Keratinocyte (primary cell): ENCODE data around the gene ANKRD24. TPM values are rescaled to one million over a fixed set of nuclear protein-coding genes. Genes with fewer than 3 reads are reported as not detected.
"Not testable (repeated sequence)": the region's sequence is repeated elsewhere in the genome, so short reads cannot be mapped to it uniquely, and the experiment has no call there.

Source experiments
- DNase-seq: peaks from one replicate; pipeline ENCODE4 v3.0.0-alpha.2; 2011; ENCODE audit warnings: low read depth, missing footprints, low spot score
- FAIRE-seq: peaks from 2 replicates; lab custom pipeline; 2011; peaks lifted over from hg19 to GRCh38; lab: Jason Lieb, UNC
- H2AFZ ChIP-seq: 2 replicates; pipeline ENCODE4 v1.6.0; 2012; ENCODE audit warnings: low read length, control low read depth, inconsistent platforms; ENCODE audit not compliant: control insufficient read depth
- H3K27ac ChIP-seq: 2 replicates; pipeline ENCODE4 v1.5.1; 2011; ENCODE audit warnings: low read length; ENCODE audit not compliant: control insufficient read depth, insufficient read depth
- H3K27me3 ChIP-seq: 3 replicates; pipeline ENCODE4 v1.6.0; 2011; ENCODE audit warnings: low read length; ENCODE audit not compliant: control insufficient read depth, insufficient read depth; ENCODE audit errors: extremely low read depth
- H3K36me3 ChIP-seq, 2 experiments: 2 replicates in 1 of 2; 3 replicates in 1 of 2; pipeline ENCODE4 v1.5.1; 2011; ENCODE audit warnings: low read length in 2 of 2, mild to moderate bottlenecking in 1 of 2; ENCODE audit not compliant: control insufficient read depth in 2 of 2, insufficient read depth in 2 of 2; ENCODE audit errors: extremely low read depth in 1 of 2
- H3K4me1 ChIP-seq: 3 replicates; pipeline ENCODE4 v1.5.1; 2011; ENCODE audit warnings: low read length; ENCODE audit not compliant: control insufficient read depth, insufficient read depth; ENCODE audit errors: extremely low read depth
- H3K4me2 ChIP-seq: 3 replicates; pipeline ENCODE4 v1.6.0; 2011; ENCODE audit warnings: low read depth, low read length; ENCODE audit not compliant: control insufficient read depth, insufficient read depth; ENCODE audit errors: extremely low read depth
- H3K4me3 ChIP-seq, 3 experiments: fragments of 200-600 bp in 1 of 3; sonication (generic) in 1 of 3; 2 replicates in 2 of 3; 3 replicates in 1 of 3; pipeline ENCODE4 v1.5.1; 2011 to 2016; ENCODE audit warnings: low read length in 3 of 3, mild to moderate bottlenecking in 3 of 3, control low read depth in 2 of 3, inconsistent platforms in 1 of 3, low read depth in 1 of 3, mixed read lengths in 1 of 3, mixed run types in 1 of 3, moderate library complexity in 1 of 3; ENCODE audit not compliant: control insufficient read depth in 2 of 3, insufficient read depth in 2 of 3; ENCODE audit errors: extremely low read depth in 1 of 3
- H3K79me2 ChIP-seq: 2 replicates; pipeline ENCODE4 v1.6.0; 2012; ENCODE audit warnings: low read length; ENCODE audit not compliant: control insufficient read depth, insufficient read depth
- H3K9ac ChIP-seq: 3 replicates; pipeline ENCODE4 v1.6.0; 2011; ENCODE audit warnings: low read length; ENCODE audit not compliant: control insufficient read depth, insufficient read depth; ENCODE audit errors: extremely low read depth
- H3K9me1 ChIP-seq: 3 replicates; pipeline ENCODE4 v1.6.0; 2011; ENCODE audit warnings: low read length; ENCODE audit not compliant: control insufficient read depth, insufficient read depth; ENCODE audit errors: extremely low read depth
- H3K9me3 ChIP-seq: 2 replicates; pipeline ENCODE4 v1.5.1; 2012; ENCODE audit warnings: low read depth, low read length; ENCODE audit not compliant: control insufficient read depth
- H4K20me1 ChIP-seq: 3 replicates; pipeline ENCODE4 v1.6.0; 2011; ENCODE audit warnings: low read length; ENCODE audit not compliant: control insufficient read depth, insufficient read depth; ENCODE audit errors: extremely low read depth
- EZH2 ChIP-seq: IDR thresholded peaks from one replicate; pipeline ENCODE4 v1.6.1; 2012; ENCODE audit warnings: inconsistent platforms, mild to moderate bottlenecking, low read length, moderate library complexity
- dilution Hi-C: fragments of 300-500 bp; cut with MboI; formaldehyde crosslinking; loops from one replicate; pipeline ENCODE4 v1.7.0; 2020; ENCODE audit warnings: low sequenced_read_pairs; ENCODE audit not compliant: extremely low pct_ligation_motif_present
- polyA minus RNA-seq, 3 experiments: library from RNA; depleted of rRNA, polyadenylated mRNA; stranded (reverse); fragments of >200 nt; gene quantifications; 1 replicate in 1 of 3; 2 replicates in 1 of 3; 3 replicates in 1 of 3; pipeline ENCODE4 v1.2.3, GENCODE V29; 2011
- polyA plus RNA-seq, 5 experiments: library from polyadenylated mRNA; depleted of rRNA in 3 of 5; stranded (reverse) in 3 of 5; stranded (forward) in 1 of 5; unstranded in 1 of 5; fragments of >200 nt; gene quantifications; 1 replicate in 1 of 5; 2 replicates in 3 of 5; 3 replicates in 1 of 5; pipeline versions ENCODE4 v1.2.1 to v1.2.3, GENCODE V29; 2011 to 2012; ENCODE audit warnings: missing spikeins in 2 of 5, low read depth in 1 of 5, low replicate concordance in 1 of 5
- TF ChIP-seq, protein P1 (sequence below), 3 experiments: IDR thresholded peaks in 1 of 3; conservative IDR thresholded peaks in 1 of 3; optimal IDR thresholded peaks in 1 of 3; 2 replicates in 2 of 3; 3 replicates in 1 of 3; pipeline versions ENCODE3 to v1.5.1; 2011; ENCODE audit warnings: low read length in 3 of 3, mild to moderate bottlenecking in 3 of 3, moderate library complexity in 2 of 3, control low read depth in 1 of 3, inconsistent platforms in 1 of 3; ENCODE audit not compliant: insufficient read depth in 2 of 3; ENCODE audit errors: extremely low read depth in 1 of 3

The ANKRD24 gene
- polyA plus RNA-seq, result 0.02 to 0.15 TPM (median 0.07 TPM) in 3 replicates
- polyA plus RNA-seq (2011; ENCODE audit: low read depth), result 0.09 TPM
- 0.02 and 0.25 TPM in 2 replicates for polyA plus RNA-seq (2011; cell fraction: cytosol; rRNA removed)
- polyA plus RNA-seq (2011; cell fraction: nucleus; rRNA removed), result 0.35 and 0.36 TPM in 2 replicates
- polyA plus RNA-seq (2012; ENCODE audit: low replicate concordance), result 0.04 and 0.10 TPM in 2 replicates
- not detected in 3 replicates for polyA minus RNA-seq
- polyA minus RNA-seq (2011; cell fraction: cytosol; rRNA and poly(A)+ RNA removed), result not detected
- polyA minus RNA-seq (2011; cell fraction: nucleus; rRNA and poly(A)+ RNA removed), result not detected in 2 replicates

DNA sequence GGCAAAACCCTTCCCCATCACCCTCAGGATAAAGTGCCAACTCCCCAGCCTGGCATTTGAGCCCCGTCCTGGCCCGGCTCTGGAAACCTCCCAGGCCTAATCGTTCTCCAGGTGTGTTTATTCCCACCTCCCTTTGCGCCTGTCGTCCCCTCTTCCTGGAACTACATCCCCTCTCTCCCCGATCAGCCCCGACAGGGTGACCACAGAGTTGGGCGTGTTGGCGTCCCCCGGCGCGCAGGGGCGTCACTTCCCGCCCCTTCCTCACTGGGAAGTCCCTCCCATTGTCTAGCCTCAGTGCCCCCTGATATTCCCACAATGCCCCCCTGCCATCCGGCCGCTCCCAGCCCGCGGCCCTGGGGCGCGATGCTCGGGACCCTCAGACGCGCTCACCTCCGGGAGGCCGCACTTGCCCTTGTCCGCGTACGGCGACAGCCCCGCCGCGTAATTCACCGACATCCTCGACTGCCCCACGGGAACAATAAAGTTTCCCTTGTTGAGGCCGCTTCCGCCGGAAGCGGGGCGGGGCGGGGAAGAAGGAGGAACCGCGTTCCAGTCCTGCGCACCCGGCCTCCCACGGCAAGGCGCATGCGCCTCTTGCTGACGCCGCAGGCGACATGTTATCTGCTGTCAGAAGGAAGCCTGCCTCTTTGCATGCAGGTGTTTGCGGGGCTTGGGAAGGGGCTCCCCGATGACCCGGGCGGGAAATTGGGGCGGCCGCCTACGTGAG lies at the start of gene ANKRD24, which contains the start of gene SIRT6:
TSS of gene ANKRD24 (plus strand) at position 606 of the 727 bp plus-strand sequence. CDS start 3,737 bp downstream, outside the sequence.
TSS of gene SIRT6 (minus strand) at position 480 of the 727 bp plus-strand sequence. CDS start at position 456, 24 bp downstream.
- Histone ChIP-seq H2AFZ (peak within 1 kb of the TSS; percentile 93), H3K9me1 (no peaks in the 10 kb centered on the region), H3K4me1 (peaks cover 14% of the 10 kb centered on the region), H4K20me1 (no peaks in the 10 kb centered on the region), H3K4me2 (peak within 1 kb of the TSS; percentile 89), H3K27me3 (no peaks in the 10 kb centered on the region), H3K9ac (peak within 1 kb of the TSS; percentile 94), H3K4me3 (peak within 1 kb of the TSS; percentile 95 to 96 (median 96)), H3K79me2 (peaks cover 15% of the 10 kb centered on the region), H3K36me3 (peaks cover 12% of the 10 kb centered on the region in 2 experiments), H3K9me3 (no peaks in the 10 kb centered on the region), H3K27ac (peak within 1 kb of the TSS; percentile 80)
- DNase-seq (peak; percentile 69), FAIRE-seq (no peak)
- TF ChIP-seq, protein P1, sequence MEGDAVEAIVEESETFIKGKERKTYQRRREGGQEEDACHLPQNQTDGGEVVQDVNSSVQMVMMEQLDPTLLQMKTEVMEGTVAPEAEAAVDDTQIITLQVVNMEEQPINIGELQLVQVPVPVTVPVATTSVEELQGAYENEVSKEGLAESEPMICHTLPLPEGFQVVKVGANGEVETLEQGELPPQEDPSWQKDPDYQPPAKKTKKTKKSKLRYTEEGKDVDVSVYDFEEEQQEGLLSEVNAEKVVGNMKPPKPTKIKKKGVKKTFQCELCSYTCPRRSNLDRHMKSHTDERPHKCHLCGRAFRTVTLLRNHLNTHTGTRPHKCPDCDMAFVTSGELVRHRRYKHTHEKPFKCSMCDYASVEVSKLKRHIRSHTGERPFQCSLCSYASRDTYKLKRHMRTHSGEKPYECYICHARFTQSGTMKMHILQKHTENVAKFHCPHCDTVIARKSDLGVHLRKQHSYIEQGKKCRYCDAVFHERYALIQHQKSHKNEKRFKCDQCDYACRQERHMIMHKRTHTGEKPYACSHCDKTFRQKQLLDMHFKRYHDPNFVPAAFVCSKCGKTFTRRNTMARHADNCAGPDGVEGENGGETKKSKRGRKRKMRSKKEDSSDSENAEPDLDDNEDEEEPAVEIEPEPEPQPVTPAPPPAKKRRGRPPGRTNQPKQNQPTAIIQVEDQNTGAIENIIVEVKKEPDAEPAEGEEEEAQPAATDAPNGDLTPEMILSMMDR (optimal IDR thresholded peaks at IDR 0.05 in 1 of 3, IDR thresholded peaks at IDR 0.05 in 1 of 3, conservative IDR thresholded peaks at IDR 0.05 in 1 of 3; ENCODE audit: extremely low read depth in 1 of 3, insufficient read depth in 2 of 3, low read length in 3 of 3), result no peak
- no peak for TF ChIP-seq EZH2
- dilution Hi-C loops, result no loop called here

DNA sequence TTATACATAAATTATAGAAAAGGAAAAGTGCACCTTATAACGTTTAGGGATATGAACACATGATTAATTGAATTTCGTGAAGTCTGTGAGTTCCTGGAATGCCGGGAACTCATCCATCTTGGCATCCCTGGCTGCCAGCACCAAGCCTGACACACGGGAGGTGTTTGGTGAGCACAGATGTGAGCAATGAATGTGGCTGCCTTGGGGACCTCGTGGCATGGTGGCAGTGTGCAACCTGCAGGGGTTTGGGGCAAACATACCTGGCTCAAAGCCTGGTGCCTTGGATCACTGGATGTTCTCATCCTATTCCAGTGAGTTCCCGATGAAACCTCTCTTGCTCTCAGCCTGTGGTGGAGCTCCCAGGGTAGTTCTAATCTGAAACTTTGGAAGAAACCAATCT lies 48.1 kb upstream of the ANKRD24 start:
- Histone ChIP-seq H3K4me1 (peaks cover 15% of the 10 kb centered on the region), H2AFZ (peak overlapping the region; percentile 27), H3K79me2 (no peaks in the 10 kb centered on the region), H3K9ac (no peak overlapping the region), H4K20me1 (no peaks in the 10 kb centered on the region), H3K4me3 (no peak overlapping the region), H3K4me2 (no peak overlapping the region), H3K9me3 (no peaks in the 10 kb centered on the region), H3K27me3 (no peaks in the 10 kb centered on the region), H3K27ac (no peak overlapping the region), H3K9me1 (no peaks in the 10 kb centered on the region), H3K36me3 (no peaks in the 10 kb centered on the region)
- no peak for FAIRE-seq
- no peak for DNase-seq
- dilution Hi-C loops, result no loop called here
- no peak for TF ChIP-seq EZH2

DNA sequence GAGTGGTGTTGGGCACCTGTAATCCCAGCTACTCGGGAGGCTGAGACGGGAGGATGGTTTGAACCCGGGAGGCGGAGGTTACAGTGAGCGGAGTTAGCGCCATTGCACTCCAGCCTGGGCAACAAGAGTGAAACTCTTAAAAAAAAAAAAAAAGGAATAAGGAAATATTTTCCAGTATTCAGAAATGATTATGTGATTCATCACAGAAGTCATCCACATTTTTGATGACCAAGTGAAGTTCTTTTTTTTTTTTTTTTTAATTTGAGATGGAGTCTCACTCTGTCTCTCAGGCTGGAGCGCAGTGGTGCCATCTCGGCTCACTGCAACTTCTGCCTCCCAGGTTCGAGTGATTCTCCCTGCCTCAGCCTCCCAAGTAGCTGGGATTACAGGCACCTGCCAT lies 47.1 kb upstream of the ANKRD24 start:
- H3K4me2 ChIP-seq, H3K27ac ChIP-seq: not testable (repeated sequence)

More for the DNA sequence above, 47.1 kb upstream of the ANKRD24 start:
- peaks cover 15% of the 10 kb centered on the region for H3K4me1 ChIP-seq
- H3K27me3 ChIP-seq, dilution Hi-C loops, H3K9ac ChIP-seq, H3K9me1 ChIP-seq, H4K20me1 ChIP-seq, H3K79me2 ChIP-seq, H3K9me3 ChIP-seq, H3K4me3 ChIP-seq, FAIRE-seq, H3K36me3 ChIP-seq, H2AFZ ChIP-seq, DNase-seq: not testable (repeated sequence)
